Endothelial cell of umbilical vein (primary cell): ENCODE measurements around the gene CLEC17A. TPM values are rescaled to one million over a fixed set of nuclear protein-coding genes. Genes with fewer than 3 reads are reported as not detected.

ENCODE experiments used
- BruUV-seq: library from RNA; stranded (reverse); fragments of 400-500 nt; replicated peaks from 2 replicates; lab custom pipeline; 2021; lab: Mats Ljungman, UMichigan
- CTCF ChIA-PET: fragments of 300-600, 350-600 bp; sonication (Branson Sonifier 250); formaldehyde crosslinking; loops from one replicate; lab custom pipeline; 2021; ENCODE audit warnings: antibody characterized with exemption, inconsistent platforms; lab: Charles Lee
- POLR2A ChIA-PET: fragments of 300-600, 350-600 bp; sonication (Branson Sonifier 250); formaldehyde crosslinking; loops from one replicate; lab custom pipeline; 2021; ENCODE audit warnings: antibody characterized with exemption, inconsistent platforms; lab: Charles Lee
- DNase-seq: peaks from one replicate; pipeline ENCODE4 v3.0.0-alpha.2; 2011; ENCODE audit warnings: low read depth, low spot score
- FAIRE-seq: peaks from 2 replicates; lab custom pipeline; 2011; peaks lifted over from hg19 to GRCh38; lab: Jason Lieb, UNC
- H2AFZ ChIP-seq: 2 replicates; pipeline ENCODE4 v1.6.0; 2012; ENCODE audit warnings: low read depth, low read length, control low read depth, inconsistent platforms
- H3K27ac ChIP-seq: 2 replicates; pipeline ENCODE4 v1.5.1; 2011; ENCODE audit warnings: low read depth, mild to moderate bottlenecking, control low read depth, low read length, moderate library complexity; ENCODE audit not compliant: insufficient read depth
- H3K27me3 ChIP-seq, 2 experiments: 2 replicates each; pipeline versions ENCODE4 v1.6.0 to v1.6.1; 2011; ENCODE audit warnings: low read length in 2 of 2, mixed read lengths in 1 of 2; ENCODE audit not compliant: control insufficient read depth in 2 of 2, insufficient read depth in 2 of 2
- H3K36me3 ChIP-seq, 2 experiments: 2 replicates in 1 of 2; 3 replicates in 1 of 2; pipeline ENCODE4 v1.5.1; 2011; ENCODE audit warnings: low read length in 2 of 2, mild to moderate bottlenecking in 1 of 2, moderate library complexity in 1 of 2; ENCODE audit not compliant: control insufficient read depth in 2 of 2, insufficient read depth in 2 of 2; ENCODE audit errors: extremely low read depth in 1 of 2
- H3K4me1 ChIP-seq: 3 replicates; pipeline ENCODE4 v1.5.1; 2011; ENCODE audit warnings: mild to moderate bottlenecking, low read length; ENCODE audit not compliant: control insufficient read depth, insufficient read depth; ENCODE audit errors: extremely low read depth
- H3K4me2 ChIP-seq: 2 replicates; pipeline ENCODE4 v1.6.1; 2011; ENCODE audit warnings: low read length, control low read depth, mixed read lengths; ENCODE audit not compliant: insufficient read depth
- H3K4me3 ChIP-seq, 3 experiments: fragments of 200-600 bp in 1 of 3; sonication (generic), shearing (Covaris generic) in 1 of 3; replicated peaks in 1 of 3; 2 replicates each; pipeline ENCODE4 v1.5.1; 2011 to 2016; ENCODE audit warnings: control low read depth in 3 of 3, low read length in 3 of 3, mild to moderate bottlenecking in 2 of 3, inconsistent platforms in 1 of 3, low read depth in 1 of 3, moderate library complexity in 1 of 3; ENCODE audit not compliant: insufficient read depth in 1 of 3
- H3K79me2 ChIP-seq: 2 replicates; pipeline ENCODE4 v1.6.0; 2012; ENCODE audit warnings: low read length, inconsistent platforms; ENCODE audit not compliant: control insufficient read depth, insufficient read depth
- H3K9ac ChIP-seq: replicated peaks from 2 replicates; pipeline ENCODE3; 2011; ENCODE audit warnings: low read length, control low read depth; ENCODE audit not compliant: insufficient read depth; ENCODE audit errors: extremely low read depth
- H3K9me1 ChIP-seq: replicated peaks from 3 replicates; pipeline ENCODE4 v1.6.0; 2011; ENCODE audit warnings: mild to moderate bottlenecking, low read length; ENCODE audit not compliant: control insufficient read depth, insufficient read depth; ENCODE audit errors: extremely low read depth
- H3K9me3 ChIP-seq: replicated peaks from 2 replicates; pipeline ENCODE4 v1.5.1; 2012; ENCODE audit warnings: low read length, inconsistent platforms; ENCODE audit not compliant: control insufficient read depth, insufficient read depth
- H4K20me1 ChIP-seq: replicated peaks from 2 replicates; pipeline ENCODE3; 2011; ENCODE audit warnings: mild to moderate bottlenecking, low read length; ENCODE audit not compliant: control insufficient read depth, insufficient read depth; ENCODE audit errors: extremely low read depth
- EZH2 ChIP-seq: IDR thresholded peaks from 2 replicates; pipeline ENCODE4 v1.6.1; 2012; ENCODE audit warnings: borderline replicate concordance, low read depth, mild to moderate bottlenecking, moderate library complexity, low read length, inconsistent platforms; ENCODE audit not compliant: severe bottlenecking
- FOS ChIP-seq: IDR thresholded peaks from 2 replicates; pipeline ENCODE4 v1.6.1; 2011; ENCODE audit warnings: mild to moderate bottlenecking, low read length, moderate library complexity, borderline replicate concordance; ENCODE audit not compliant: insufficient read depth
- GATA2 ChIP-seq: IDR thresholded peaks from 2 replicates; pipeline ENCODE4 v1.7.0; 2011; ENCODE audit warnings: low read depth, mild to moderate bottlenecking, moderate library complexity, mixed read lengths, low read length; ENCODE audit not compliant: insufficient read length, insufficient read depth
- JUN ChIP-seq: IDR thresholded peaks from 2 replicates; pipeline ENCODE4 v1.6.1; 2011; ENCODE audit warnings: borderline replicate concordance, low read depth; ENCODE audit not compliant: insufficient read length, insufficient read depth
- MYC ChIP-seq: IDR thresholded peaks from one replicate; pipeline ENCODE4 v1.6.1; 2011; ENCODE audit warnings: mild to moderate bottlenecking, low read depth, low read length
- POLR2A ChIP-seq: IDR thresholded peaks from 2 replicates; pipeline ENCODE4 v1.6.1; 2012; ENCODE audit warnings: low read depth, mild to moderate bottlenecking, control low read depth, low read length
- POLR2AphosphoS5 ChIP-seq: IDR thresholded peaks from 2 replicates; pipeline ENCODE4 v1.6.1; 2012; ENCODE audit warnings: low read depth, mild to moderate bottlenecking, control low read depth, low read length, moderate library complexity; ENCODE audit not compliant: insufficient read depth
- dilution Hi-C: fragments of 300-500 bp; cut with MboI; formaldehyde crosslinking; loops from one replicate; pipeline ENCODE4 v1.15.0; 2019; ENCODE audit warnings: low sequenced_read_pairs; ENCODE audit not compliant: extremely low pct_ligation_motif_present
- intact Hi-C: fragments of 100-400 bp; cut with micrococcal nuclease; formaldehyde crosslinking; loops from one replicate; pipeline ENCODE4 v1.10.0; 2022
- polyA plus RNA-seq, 4 experiments: library from polyadenylated mRNA; depleted of rRNA in 3 of 4; stranded (reverse) in 3 of 4; unstranded in 1 of 4; fragments of >200 nt; gene quantifications; 2 replicates each; pipeline versions ENCODE4 v1.2.1 to v1.2.3, GENCODE V29; 2011 to 2012; ENCODE audit warnings: missing spikeins in 1 of 4
- total RNA-seq: library from RNA; stranded (reverse); gene quantifications from 2 replicates; pipeline ENCODE4 v1.2.3, GENCODE V29; 2021
- TF ChIP-seq, protein P1 (sequence below): IDR thresholded peaks from 2 replicates; pipeline ENCODE4 v1.6.1; 2011; ENCODE audit not compliant: insufficient read depth, insufficient read length
- TF ChIP-seq, protein P2 (sequence below), 2 donors: IDR thresholded peaks; 1 replicate in 1 of 2; 2 replicates in 1 of 2; pipeline ENCODE4 v1.5.1; 2011; ENCODE audit warnings: low read length in 2 of 2, mild to moderate bottlenecking in 2 of 2, moderate library complexity in 2 of 2, control low read depth in 1 of 2, inconsistent platforms in 1 of 2, low read depth in 1 of 2; ENCODE audit not compliant: insufficient read depth in 1 of 2; ENCODE audit errors: extremely low read depth in 1 of 2

Gene CLEC17A
- total and polyA plus RNA-seq, 2 donors (not counting 3 experiments of a cell fraction or from before 2014, with no cell fraction given): 0.07 TPM; not detected in 1

DNA sequence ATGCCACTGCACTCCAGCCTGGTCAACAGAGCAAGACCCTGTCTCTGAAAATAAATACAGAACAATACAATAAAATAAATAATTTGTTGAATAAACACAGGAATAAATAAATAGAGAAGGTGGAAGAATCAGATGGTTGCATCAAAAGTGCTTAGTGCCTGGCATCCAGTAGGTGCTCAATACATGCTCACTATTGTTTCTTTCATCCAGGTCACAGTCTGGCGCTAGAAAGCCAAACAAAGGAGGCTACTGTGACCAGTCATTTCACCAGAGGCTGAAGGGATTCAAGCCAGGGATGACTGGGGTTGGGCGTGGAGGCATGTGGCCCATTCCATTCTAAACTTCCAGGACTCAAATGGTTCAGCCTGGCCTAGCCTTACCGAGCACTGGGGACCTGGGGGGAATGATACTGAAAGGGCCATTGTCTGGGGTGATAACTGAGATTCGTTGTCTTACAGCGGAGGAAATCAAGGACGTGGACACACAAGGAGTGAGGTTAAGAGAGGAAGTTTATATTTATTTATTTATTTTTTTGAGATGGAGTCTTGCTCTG, 7.4 kb upstream of the CLEC17A start:
- Histone ChIP-seq H3K4me3 (no peak overlapping the region), H3K4me2 (no peak overlapping the region), H3K9me3 (no peaks in the 10 kb centered on the region), H4K20me1 (no peaks in the 10 kb centered on the region), H3K79me2 (peaks cover 11% of the 10 kb centered on the region), H3K9me1 (no peaks in the 10 kb centered on the region), H3K27me3 (no peaks in the 10 kb centered on the region), H3K36me3 (no peaks in the 10 kb centered on the region), H2AFZ (no peak overlapping the region), H3K27ac (no peak overlapping the region), H3K4me1 (peaks cover 7% of the 10 kb centered on the region), H3K9ac (no peak overlapping the region)
- POLR2A ChIA-PET: no interaction called here
- DNase-seq (no peak), FAIRE-seq (no peak)
- intact Hi-C loops (no loop called here), dilution Hi-C loops (no loop called here)
- BruUV-seq: no TSS peak
- TF ChIP-seq, protein P1, sequence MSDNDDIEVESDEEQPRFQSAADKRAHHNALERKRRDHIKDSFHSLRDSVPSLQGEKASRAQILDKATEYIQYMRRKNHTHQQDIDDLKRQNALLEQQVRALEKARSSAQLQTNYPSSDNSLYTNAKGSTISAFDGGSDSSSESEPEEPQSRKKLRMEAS: no peak
- TF ChIP-seq MYC (no peak), EZH2 (no peak), FOS (no peak), JUN (no peak), POLR2A (no peak), POLR2AphosphoS5 (no peak), GATA2 (no peak)
- TF ChIP-seq, protein P2, sequence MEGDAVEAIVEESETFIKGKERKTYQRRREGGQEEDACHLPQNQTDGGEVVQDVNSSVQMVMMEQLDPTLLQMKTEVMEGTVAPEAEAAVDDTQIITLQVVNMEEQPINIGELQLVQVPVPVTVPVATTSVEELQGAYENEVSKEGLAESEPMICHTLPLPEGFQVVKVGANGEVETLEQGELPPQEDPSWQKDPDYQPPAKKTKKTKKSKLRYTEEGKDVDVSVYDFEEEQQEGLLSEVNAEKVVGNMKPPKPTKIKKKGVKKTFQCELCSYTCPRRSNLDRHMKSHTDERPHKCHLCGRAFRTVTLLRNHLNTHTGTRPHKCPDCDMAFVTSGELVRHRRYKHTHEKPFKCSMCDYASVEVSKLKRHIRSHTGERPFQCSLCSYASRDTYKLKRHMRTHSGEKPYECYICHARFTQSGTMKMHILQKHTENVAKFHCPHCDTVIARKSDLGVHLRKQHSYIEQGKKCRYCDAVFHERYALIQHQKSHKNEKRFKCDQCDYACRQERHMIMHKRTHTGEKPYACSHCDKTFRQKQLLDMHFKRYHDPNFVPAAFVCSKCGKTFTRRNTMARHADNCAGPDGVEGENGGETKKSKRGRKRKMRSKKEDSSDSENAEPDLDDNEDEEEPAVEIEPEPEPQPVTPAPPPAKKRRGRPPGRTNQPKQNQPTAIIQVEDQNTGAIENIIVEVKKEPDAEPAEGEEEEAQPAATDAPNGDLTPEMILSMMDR (IDR thresholded peaks at IDR 0.05; ENCODE audit: extremely low read depth in 1 of 2, insufficient read depth in 1 of 2, low read depth in 1 of 2, low read length in 2 of 2): no peak
- CTCF ChIA-PET: interaction anchor here (12.1 kb wide), 1 partner anchor 112 kb away, joined by 342 read pairs; the partner anchor contains the start of gene ZNF333
